RPMI7951 (cell line): Measurements from ENCODE around the gene NCAM1. TPM values are rescaled to one million over a fixed set of nuclear protein-coding genes. Genes with fewer than 3 reads are reported as not detected.

Source experiments
- DNase-seq: peaks from one replicate; pipeline ENCODE4 v3.0.0-alpha.2; 2012; ENCODE audit warnings: low read depth
- total RNA-seq: library from RNA; depleted of rRNA; stranded (reverse); fragments of >200 nt; shearing (Covaris generic); gene quantifications from 2 replicates; pipeline ENCODE4 v1.2.3, GENCODE V29; 2014

NCAM1 gene
- total RNA-seq, 1 experiment from 2014 or later, result 75.7 TPM

DNA sequence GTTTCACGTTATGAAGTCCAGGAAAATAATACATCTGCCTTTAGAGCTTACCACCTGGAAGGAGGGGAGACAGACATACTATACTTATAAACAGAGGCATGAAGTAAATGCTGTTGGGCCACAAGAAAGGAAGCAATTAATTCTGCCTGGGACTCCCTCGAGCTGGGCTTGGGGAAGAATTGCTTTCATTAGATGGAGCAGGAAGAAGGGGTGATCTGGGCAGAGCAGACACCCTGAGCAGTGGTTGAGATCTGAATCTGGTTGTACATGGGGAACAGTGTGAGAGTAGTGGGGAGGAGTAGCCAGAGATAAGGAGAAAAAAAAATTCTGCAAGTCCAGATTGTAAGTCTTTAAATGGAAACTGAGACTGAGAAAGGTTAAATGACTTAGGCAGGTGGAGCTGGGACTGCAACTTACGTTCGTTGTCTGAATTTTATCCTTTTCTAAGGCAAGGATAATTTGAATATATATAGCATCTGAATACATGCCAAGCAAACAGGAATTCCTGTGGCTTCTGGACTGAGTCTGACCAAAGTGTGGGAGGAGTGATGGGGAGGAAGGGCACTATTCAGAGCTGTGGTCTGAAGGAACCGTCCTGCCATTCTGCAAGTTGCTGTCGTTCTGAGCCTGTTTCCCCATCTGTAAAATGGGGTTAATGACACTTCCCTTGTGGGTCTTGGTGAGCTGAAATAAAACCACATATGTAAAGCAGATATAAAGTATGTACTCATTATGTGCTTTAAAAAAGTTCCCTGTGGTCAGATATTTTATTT, 7.9 kb downstream of the NCAM1 start:
- peak; percentile 89 for DNase-seq

DNA sequence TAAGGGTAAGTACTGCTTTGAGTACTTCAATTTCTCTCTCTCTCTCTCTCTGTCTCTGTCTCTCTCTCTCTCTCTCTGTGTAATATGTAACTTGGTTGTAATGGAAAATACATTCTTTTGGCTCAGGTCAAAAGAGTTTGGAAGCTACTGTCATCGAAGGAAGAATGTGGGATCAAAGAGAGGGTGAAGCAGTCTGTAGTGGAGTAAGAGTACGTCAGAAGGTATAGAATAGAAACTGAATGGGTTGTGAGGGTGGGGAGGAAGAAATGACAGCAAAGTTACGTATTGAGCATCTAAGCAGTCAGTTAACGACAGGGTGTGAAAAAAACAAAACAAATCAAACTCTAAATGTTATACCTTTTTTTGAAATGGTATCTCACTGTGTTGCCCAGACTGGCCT, 10.0 kb downstream of the NCAM1 start:
- DNase-seq, result no peak

DNA sequence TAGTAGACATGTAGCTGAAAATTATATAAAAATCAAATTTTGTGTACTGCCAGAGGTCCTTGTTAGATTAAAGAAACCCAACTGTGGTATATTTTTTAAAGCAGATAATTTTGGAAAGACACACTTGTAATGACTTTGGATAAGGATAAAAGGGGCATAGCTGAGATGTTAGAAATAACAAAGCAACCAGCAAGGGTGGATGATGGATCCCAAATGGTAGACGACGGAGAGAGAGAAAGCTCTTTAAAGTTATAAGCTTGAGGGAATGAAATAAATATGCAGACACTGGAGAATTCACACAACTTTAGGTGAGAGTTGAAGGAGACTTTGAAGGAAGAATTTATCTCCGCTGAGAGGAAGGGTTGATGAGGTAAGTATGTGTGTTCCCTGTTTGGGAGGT, 10.6 kb downstream of the NCAM1 start:
- DNase-seq, result no peak

DNA sequence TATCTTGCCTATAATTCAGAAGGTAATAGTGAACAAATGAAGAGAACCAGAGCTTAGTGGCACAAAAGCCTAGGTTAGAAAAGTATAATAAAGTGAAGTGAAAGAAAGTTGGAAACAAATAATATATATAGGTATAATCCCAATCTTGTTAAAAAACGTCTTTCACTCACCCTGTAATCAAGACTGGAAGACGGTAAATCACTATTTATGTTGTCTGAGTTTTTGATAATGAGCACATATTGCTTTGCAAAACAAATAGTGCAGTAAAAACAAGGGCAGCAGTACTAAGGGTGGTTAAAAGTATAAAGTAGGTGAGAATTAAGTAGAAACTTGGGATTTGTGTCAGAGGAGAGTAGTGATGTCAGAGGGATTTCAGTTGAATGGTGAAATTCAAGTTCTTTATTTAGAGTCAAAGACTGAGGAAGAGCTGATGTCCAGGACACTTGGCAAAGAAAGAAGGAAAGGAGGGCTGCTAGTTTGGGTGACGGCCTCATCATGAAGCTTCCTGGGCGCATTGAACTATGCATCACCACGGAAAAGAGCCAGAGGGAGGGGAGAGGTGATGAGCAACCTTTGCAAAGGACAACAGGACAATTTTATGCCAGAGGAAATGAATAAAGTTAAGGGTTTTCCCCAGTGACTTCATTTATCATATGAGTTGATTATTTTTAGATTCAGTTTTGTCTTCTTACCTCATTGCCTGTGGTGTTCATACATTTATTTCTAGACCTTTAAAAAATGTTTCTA, 11.4 kb downstream of the NCAM1 start:
- DNase-seq, result peak; percentile 73

DNA sequence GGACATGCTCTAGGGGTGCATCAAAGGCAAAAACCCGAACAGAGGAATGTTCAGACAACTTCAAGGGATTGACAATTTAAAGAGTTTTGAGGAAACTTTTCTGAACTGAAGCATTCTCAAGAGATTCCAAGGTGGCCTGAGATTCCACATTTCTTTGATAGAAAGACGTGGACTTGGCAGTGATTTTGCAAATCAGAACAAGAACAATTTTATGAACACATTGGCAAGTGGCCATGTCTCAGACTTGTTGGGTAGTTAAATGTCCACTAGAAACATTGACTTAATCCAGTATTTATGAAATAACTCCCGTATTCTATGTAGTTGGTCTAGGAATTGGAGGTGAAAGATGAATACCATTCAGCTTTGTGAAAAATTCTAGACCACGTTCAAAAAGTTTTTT, 13.8 kb downstream of the NCAM1 start:
- no peak for DNase-seq

DNA sequence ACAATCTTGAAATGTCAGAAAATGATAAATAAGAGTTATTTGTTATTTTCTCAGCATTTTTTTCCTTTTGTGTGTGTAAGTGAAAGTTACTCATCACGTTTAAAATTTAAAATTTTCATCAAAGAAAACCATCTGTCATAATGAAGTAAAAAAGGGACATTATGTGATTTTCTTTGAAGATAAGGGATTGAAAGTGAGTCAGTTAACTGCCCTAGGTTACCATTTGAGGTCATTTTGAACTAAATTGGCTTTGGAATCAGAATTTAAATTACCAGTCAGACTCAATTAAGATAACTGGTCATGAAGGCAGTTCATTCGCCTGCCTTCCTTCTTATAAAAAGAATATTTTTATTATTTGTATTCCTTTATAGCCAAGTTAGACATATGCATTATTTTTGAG, 14.3 kb downstream of the NCAM1 start:
- DNase-seq, result no peak

DNA sequence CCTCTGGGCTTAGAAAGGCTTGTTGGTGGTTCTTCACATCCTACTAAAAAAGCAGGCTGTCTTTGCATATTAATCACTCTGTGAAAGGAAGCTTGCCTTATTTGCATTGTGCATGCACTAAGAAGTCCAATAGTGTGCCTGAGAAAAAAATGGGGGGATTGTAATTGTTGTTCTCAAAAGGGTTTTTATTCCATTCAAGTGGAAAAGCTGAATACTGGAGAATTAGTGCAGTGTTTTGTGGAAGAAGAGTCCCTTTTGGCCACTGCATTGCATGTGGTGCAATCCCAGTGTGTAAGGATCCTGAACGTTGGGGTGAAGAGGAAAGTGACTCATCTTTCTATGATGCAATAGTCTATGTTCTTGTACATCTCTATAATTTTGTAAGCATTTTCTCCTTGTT, 16.5 kb downstream of the NCAM1 start:
- DNase-seq, result peak; percentile 88

DNA sequence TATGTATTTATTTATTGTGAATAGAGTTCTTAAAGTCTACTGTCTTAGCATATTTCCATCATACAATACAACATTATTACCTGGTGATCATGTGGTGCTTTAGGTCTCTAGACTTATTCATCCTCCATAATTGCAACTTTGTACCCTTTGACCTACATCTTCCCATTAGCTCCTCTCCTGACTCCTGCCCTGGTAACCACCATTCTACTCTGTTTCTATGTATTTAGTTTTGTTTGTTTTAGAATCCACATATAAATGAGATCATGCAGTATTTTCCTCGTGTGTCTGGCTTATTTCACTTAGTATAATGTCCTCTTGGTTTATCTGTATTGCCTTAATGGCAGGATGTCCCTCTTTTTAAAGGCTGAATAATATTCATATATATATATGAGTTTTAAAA, 22.7 kb downstream of the NCAM1 start:
- DNase-seq, result no peak

DNA sequence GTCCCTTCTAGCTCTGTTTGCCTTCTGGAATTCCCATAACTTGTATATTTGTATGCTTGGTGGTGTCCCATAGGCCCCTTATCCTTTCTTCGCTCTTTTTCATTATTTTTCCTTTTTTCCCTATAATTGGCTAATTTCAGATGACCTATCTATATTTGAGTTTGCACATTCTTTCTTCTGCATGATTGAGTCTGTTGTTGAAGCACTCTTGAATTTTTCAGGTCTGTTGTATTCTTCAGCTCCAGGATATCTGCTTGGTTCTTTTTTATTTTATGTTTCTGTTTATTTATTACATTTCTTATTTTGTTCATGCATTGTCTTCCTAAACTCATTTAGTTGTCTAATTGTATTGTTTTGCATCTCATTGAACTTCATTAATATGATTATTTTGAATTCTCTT, 28.0 kb downstream of the NCAM1 start:
- no peak for DNase-seq

DNA sequence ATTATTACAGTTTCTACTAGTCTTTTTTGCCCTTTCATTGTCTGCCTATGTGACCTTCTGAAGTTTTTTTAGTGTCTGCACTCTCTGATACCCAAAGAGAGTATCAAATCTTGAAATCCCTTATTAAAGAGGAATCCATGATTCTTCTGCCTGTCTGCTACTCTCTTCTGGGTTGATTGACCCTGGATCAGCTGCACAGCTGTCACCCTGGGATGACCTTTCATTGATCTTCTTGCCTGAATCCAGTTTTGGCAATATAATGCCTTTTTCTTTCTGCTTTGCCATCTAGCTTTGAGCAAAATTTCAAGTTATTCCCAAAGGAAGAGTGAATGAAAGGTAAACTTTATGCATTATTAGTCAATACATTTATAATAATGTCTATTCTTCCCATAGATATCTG, 32.6 kb downstream of the NCAM1 start:
- DNase-seq, result no peak

DNA sequence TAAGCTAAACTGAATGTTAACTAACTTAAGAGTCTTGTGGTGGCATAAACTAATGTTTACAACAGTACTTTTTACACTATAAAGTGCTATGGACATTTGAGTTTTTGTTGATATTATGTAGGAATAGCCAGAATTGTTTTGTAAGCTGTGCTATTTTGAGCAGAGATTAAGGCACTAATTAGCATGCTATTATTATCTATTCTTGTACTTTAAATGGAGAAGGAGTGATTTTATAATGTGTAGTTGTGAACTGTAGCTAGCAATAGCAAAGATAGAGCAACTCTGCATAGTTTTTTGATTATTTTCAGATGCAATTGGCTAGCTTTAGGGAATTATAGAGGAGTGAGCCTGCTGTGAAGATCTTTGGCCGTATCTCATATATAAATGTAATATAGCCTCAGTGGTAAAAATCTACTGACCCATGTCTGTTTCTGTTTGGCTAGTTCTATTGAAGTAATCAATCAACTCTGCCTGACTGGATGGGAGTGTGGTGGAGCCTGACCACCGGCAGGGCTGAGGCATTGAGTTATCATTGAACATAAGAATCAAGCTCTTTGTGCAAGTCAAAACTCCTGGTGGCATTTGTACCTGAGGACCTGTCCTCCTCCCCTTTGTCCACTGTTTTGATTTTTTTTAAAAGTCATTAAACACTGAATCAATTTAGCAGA, 34.3 kb downstream of the NCAM1 start:
- DNase-seq, result no peak

DNA sequence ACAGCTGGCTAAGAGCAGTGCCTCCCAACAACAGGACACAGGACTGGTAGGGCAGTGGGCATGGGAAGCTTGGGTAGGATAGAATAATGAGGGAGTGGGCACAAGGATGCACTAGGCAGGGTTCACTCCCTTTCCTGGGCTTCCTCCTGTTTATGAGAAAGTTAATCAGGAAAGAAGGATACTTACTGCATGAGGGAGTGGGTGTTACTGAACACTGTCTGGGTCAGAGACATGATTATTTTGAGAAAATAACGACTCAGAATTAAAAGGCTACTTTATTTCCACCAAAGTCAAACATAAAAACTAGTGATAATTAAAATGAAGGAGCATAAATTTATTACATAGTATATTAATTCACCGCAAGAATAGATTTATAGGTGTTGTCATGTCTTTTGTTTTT, 35.8 kb downstream of the NCAM1 start:
- no peak for DNase-seq

DNA sequence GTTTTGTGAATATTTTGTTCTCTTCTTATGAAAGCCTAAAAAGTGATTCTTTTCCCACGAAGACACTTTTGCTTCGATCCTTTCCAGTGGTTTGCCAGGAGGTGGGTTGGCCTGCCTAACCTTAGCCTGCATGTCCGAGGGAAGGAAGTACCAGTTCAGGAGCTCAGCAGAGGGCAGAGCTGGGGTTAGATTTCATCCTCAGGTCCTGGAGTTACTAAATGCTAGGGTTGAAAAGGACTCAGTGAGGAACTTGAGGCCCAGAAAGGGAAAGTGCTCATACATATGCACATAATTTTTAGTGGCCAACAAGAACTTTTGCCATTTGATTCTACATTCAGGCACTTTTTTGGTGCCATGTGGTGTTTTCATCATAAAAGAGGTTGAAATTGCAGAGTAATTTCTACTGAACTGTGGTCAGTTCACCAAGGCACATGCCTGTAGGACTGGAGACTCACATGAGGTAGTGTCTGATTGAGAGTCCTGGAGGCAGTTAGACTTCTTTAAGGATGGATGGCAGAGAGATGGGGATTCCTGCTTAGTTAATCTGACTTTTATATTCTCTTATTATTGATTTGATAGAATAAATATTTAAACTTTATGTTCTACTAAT, 36.7 kb downstream of the NCAM1 start:
- no peak for DNase-seq

DNA sequence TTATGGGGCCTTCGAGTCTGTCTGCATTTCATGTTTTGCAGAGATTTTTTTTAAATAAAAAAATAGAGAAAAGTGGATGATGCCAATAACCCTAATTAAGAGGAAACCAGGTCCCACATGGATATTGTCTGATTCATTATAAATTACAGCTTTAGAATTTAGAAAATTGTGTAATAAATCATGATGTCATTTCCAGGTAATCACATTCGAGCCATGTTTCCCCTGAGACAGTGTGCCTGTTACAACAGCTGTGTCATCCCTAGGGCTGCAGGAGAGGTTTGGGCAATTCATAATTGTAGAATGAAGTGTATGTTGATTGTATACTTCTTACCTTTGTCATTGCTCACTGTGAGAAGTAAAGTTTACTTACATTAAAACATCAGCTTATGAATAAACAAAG, 38.3 kb downstream of the NCAM1 start:
- DNase-seq, result no peak

DNA sequence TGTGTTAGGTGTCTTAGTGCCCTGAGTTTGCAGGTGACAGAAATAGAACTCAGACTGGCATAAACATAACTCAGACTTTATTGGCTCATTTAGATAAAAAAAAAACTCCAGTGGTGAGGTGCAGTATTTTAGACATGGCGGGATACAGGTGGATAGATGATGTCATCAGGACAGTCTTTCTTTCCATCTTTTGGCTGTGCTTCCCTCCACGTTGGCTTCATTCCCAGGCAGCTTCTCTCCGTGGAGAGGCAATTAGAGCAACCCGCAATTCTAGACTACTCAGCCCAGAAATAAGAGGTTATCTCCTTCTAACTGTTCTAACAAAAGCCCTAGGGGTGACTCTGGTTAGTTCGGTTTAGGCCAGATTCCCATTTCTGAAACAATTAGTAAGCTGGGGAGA, 40.5 kb downstream of the NCAM1 start:
- peak; percentile 90 for DNase-seq

DNA sequence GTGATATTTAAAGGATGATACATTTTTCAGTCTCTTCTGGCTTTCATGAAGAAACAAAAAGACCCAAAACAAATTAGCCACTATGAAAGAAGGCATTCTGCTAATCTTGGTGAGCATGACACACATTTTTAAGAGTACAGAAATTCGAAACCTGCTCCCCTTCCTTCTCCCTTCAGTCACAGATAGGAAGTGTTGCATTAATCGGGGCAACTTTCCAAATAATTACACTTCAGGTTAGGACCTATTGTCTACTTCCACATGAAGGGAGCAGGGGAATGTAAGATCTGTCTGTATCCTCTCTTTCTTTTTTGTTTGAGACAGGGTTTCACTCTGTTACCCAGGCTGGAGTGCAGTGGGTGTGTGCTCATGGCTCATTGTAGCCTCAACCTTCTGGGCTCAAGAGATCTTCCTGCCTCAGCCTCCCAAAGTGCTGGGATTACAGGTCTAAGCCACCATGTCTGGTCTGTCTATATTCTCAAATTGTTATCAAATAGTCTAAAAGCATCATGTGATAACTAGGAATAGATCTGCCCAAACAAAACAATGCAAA, 45.8 kb downstream of the NCAM1 start:
- peak; percentile 56 for DNase-seq

DNA sequence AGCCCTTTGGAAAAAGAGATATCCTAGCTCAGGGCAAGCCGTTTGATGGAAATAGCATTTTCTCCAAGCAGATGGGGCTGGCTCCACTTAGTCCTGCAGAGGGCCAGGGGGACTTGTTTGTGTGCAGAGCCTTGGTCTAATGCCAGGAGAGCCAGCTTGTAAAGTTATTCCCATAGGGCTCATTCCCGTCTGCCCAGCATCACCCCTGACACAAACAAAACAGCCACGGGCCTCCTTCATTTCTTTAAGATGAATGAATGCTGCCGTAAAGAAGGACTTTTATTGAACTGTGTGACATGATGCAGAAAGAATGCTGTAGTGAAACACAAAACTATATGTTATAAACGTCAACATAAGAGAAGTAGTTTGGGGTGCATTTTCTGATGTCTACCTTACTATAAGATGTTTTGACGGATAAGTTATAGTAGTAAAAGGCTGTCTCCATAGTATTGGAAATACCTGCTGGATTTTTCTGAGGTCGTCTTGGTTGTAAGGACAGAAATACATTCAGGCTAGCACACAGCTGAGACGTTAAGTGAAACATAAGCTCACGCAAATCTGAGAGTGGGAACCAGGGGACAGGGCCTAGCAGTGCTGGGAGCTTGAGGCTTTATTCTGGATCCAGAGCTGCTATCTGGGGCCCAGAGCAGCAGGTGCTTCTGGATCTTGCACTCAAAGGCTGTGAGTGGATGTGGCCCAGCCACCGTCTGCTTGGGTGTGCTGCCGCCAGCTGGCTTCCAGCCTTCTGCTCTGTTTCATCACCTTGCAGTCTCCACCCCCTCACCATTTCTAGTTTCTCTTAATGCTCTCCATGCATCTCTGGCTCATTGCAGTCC, 53.3 kb downstream of the NCAM1 start:
- peak; percentile 77 for DNase-seq

DNA sequence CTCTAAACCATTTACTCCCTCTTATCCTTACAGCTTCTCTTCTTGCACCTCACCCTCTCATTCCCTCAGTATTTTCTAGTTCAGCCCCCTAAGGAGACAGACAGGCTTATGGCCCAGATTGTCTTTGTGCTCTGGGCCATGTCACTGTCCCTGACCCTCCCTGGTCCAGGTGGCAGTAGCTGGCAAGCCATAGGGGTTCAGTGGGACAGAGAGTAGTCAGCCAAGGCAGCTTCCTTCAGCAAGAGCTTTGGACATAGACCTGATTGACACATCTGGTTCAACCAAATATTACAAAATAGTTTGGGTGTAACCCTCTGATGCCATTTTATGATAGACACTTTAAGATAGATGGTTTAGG, 53.9 kb downstream of the NCAM1 start:
- no peak for DNase-seq

DNA sequence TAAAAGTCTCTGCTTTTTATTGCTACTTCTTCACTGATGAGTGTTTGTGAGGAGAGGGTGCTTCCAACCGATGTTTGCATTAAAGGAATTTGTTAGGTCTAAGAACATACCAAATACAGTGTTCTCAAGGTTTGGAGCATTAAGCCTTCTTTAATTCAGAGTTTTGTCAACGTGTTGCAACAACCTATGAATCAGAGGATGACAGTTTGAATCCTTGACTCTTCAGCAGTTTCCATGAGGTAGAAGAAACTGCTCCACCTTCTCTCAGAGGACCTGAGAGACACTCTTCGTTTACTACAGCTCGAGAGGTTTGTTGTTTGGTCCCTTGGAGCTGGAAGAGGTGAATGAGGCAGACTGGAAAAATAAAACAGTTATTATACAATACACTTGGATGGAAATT, 55.7 kb downstream of the NCAM1 start:
- DNase-seq, result no peak

DNA sequence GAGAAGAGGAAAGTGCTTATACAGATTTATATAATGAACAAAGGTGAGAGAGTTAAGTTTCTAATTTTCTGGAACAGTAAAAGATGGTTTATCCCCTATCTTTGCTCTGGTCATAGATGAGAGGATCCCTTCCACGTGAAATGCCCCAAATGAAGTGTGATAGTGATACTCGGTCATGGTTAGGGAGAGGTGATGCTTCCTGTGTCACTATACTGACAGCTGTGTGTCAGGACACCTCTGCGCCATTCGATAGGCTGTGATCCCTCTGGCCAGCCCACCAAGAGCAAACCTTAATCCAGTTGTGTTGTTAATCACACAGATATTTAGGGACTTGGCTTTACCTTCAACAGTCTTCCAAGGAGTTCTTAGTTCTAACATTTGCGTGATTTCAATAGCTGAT, 57.7 kb downstream of the NCAM1 start:
- no peak for DNase-seq

DNA sequence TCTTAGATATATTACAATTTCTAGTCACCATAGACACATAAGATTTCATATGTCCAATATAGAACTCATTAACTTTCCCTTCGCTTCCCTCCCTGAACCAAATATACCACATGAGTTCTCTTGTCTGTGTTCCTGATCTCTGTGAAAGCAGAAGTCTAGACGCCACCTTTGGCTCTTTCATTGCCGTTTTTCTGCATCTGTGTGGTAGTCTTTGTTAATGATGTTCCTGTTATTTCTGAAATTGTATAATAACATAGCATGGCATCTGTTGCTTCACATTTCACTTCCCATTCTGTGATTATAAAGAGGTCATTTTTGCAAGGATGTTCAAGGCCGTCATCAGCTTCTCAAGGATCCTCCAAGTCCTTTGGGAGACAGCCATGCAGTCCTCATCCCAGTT, 58.5 kb downstream of the NCAM1 start:
- no peak for DNase-seq
